H9 (cell line): ENCODE data around the gene TELO2. TPM values are rescaled to one million over a fixed set of nuclear protein-coding genes. Genes with fewer than 3 reads are reported as not detected.

ENCODE experiments used
- DNase-seq: peaks from one replicate; pipeline ENCODE4 v3.0.0-alpha.2; 2017
- H2AFZ ChIP-seq: one replicate; pipeline ENCODE4 v1.6.1; 2013; ENCODE audit warnings: mild to moderate bottlenecking, low read length, control low read depth, moderate library complexity
- H2AK5ac ChIP-seq: 2 replicates; pipeline ENCODE4 v1.6.1; 2013; ENCODE audit warnings: low read length, control low read depth, mixed read lengths; ENCODE audit not compliant: insufficient read length
- H2BK120ac ChIP-seq: one replicate; pipeline ENCODE4 v1.6.1; 2013; ENCODE audit warnings: low read depth, mild to moderate bottlenecking, low read length, control low read depth, inconsistent platforms; ENCODE audit not compliant: poor library complexity, severe bottlenecking
- H2BK12ac ChIP-seq: 2 replicates; pipeline ENCODE4 v1.6.1; 2013; ENCODE audit warnings: low read length, control low read depth, mixed read lengths, low read depth; ENCODE audit not compliant: insufficient read length
- H2BK15ac ChIP-seq: 2 replicates; pipeline ENCODE4 v1.6.1; 2013; ENCODE audit warnings: low read depth, low read length, control low read depth
- H2BK20ac ChIP-seq: one replicate; pipeline ENCODE4 v1.6.1; 2013; ENCODE audit warnings: low read depth, mild to moderate bottlenecking, low read length, control low read depth, inconsistent platforms; ENCODE audit not compliant: poor library complexity, severe bottlenecking
- H2BK5ac ChIP-seq: 2 replicates; pipeline ENCODE4 v1.6.1; 2013; ENCODE audit warnings: low read length, control low read depth, mixed read lengths; ENCODE audit not compliant: insufficient read length
- H3K14ac ChIP-seq: 2 replicates; pipeline ENCODE4 v1.6.1; 2013; ENCODE audit warnings: low read length, control low read depth; ENCODE audit not compliant: insufficient read depth
- H3K18ac ChIP-seq: 2 replicates; pipeline ENCODE4 v1.6.1; 2013; ENCODE audit warnings: low read depth, mild to moderate bottlenecking, mixed read lengths, low read length, control low read depth; ENCODE audit not compliant: insufficient read length
- H3K23ac ChIP-seq: 2 replicates; pipeline ENCODE4 v1.6.1; 2013; ENCODE audit warnings: low read length, control low read depth, mixed read lengths, low read depth; ENCODE audit not compliant: insufficient read length
- H3K23me2 ChIP-seq: 2 replicates; pipeline ENCODE4 v1.6.1; 2013; ENCODE audit warnings: low read depth, mild to moderate bottlenecking, mixed read lengths, low read length, control low read depth; ENCODE audit not compliant: insufficient read length, poor library complexity, severe bottlenecking
- H3K27ac ChIP-seq: 2 replicates; pipeline ENCODE4 v1.5.1; 2013; ENCODE audit warnings: low read length, control low read depth, mixed read lengths, low read depth; ENCODE audit not compliant: insufficient read length
- H3K27me3 ChIP-seq: 2 replicates; pipeline ENCODE4 v1.6.1; 2013; ENCODE audit warnings: low read length, control low read depth, inconsistent platforms; ENCODE audit not compliant: insufficient read depth
- H3K4ac ChIP-seq: 2 replicates; pipeline ENCODE4 v1.6.1; 2013; ENCODE audit warnings: low read depth, mild to moderate bottlenecking, control low read depth, inconsistent platforms, low read length, moderate library complexity
- H3K4me1 ChIP-seq: 2 replicates; pipeline ENCODE4 v1.6.1; 2013; ENCODE audit warnings: low read length, control low read depth, inconsistent platforms; ENCODE audit not compliant: insufficient read depth
- H3K4me2 ChIP-seq: 2 replicates; pipeline ENCODE4 v1.6.1; 2013; ENCODE audit warnings: low read length, control low read depth, mixed read lengths; ENCODE audit not compliant: insufficient read length, insufficient read depth
- H3K56ac ChIP-seq: 2 replicates; pipeline ENCODE4 v1.6.1; 2013; ENCODE audit warnings: low read depth, mild to moderate bottlenecking, mixed read lengths, low read length, control low read depth; ENCODE audit not compliant: insufficient read length
- H3K79me1 ChIP-seq: 2 replicates; pipeline ENCODE4 v1.6.1; 2013; ENCODE audit warnings: low read depth, mild to moderate bottlenecking, moderate library complexity, low read length, control low read depth, inconsistent platforms; ENCODE audit not compliant: insufficient read depth, poor library complexity, severe bottlenecking
- H3K79me2 ChIP-seq: 2 replicates; pipeline ENCODE4 v1.6.1; 2013; ENCODE audit warnings: low read length, control low read depth, inconsistent platforms; ENCODE audit not compliant: insufficient read depth
- H3K9ac ChIP-seq: 2 replicates; pipeline ENCODE4 v1.6.1; 2013; ENCODE audit warnings: low read length, control low read depth, mixed read lengths; ENCODE audit not compliant: insufficient read length; ENCODE audit errors: extremely low read depth
- H3K9me3 ChIP-seq: one replicate; pipeline ENCODE4 v1.6.1; 2013; ENCODE audit warnings: low read depth, low read length, inconsistent platforms; ENCODE audit not compliant: control insufficient read depth
- H3T11ph ChIP-seq: one replicate; pipeline ENCODE4 v1.6.1; 2013; ENCODE audit warnings: mild to moderate bottlenecking, low read length, control low read depth, inconsistent platforms
- H4K20me1 ChIP-seq: one replicate; pipeline ENCODE4 v1.6.1; 2013; ENCODE audit not compliant: control insufficient read depth, insufficient read length, insufficient read depth
- H4K5ac ChIP-seq: 2 replicates; pipeline ENCODE4 v1.6.1; 2013; ENCODE audit warnings: low read depth, mild to moderate bottlenecking, mixed read lengths, low read length, control low read depth; ENCODE audit not compliant: insufficient read length
- H4K8ac ChIP-seq: replicated peaks from 2 replicates; pipeline ENCODE4 v1.6.1; 2013; ENCODE audit warnings: low read length, control low read depth, mixed read lengths, low read depth; ENCODE audit not compliant: insufficient read length
- H4K91ac ChIP-seq: 2 replicates; pipeline ENCODE4 v1.6.1; 2013; ENCODE audit warnings: low read depth, mild to moderate bottlenecking, moderate library complexity, mixed read lengths, low read length, control low read depth; ENCODE audit not compliant: insufficient read length
- H3K27ac Mint-ChIP-seq, 3 experiments: 2 replicates in 2 of 3; 3 replicates in 1 of 3; pipeline ENCODE4 v1.8.0; 2020 to 2021; ENCODE audit warnings: mixed read lengths in 3 of 3, mild to moderate bottlenecking in 1 of 3, moderate library complexity in 1 of 3
- H3K27me3 Mint-ChIP-seq: 2 replicates; pipeline ENCODE4 v1.8.0; 2021; ENCODE audit warnings: low read depth, mild to moderate bottlenecking, moderate library complexity, mixed read lengths
- H3K36me3 Mint-ChIP-seq, 3 experiments: 2 replicates in 2 of 3; 3 replicates in 1 of 3; pipeline ENCODE4 v1.8.0; 2020 to 2021; ENCODE audit warnings: low read depth in 3 of 3, mixed read lengths in 3 of 3; ENCODE audit not compliant: insufficient read depth in 1 of 3
- H3K4me1 Mint-ChIP-seq, 2 experiments: 2 replicates each; pipeline ENCODE4 v1.8.0; 2020; ENCODE audit warnings: mixed read lengths in 2 of 2
- H3K4me3 Mint-ChIP-seq, 2 experiments: 2 replicates in 1 of 2; 3 replicates in 1 of 2; pipeline ENCODE4 v1.8.0; 2020 to 2021; ENCODE audit warnings: mild to moderate bottlenecking in 2 of 2, mixed read lengths in 2 of 2, moderate library complexity in 1 of 2
- H3K9me3 Mint-ChIP-seq, 2 experiments: 2 replicates in 1 of 2; 3 replicates in 1 of 2; pipeline ENCODE4 v1.8.0; 2020; ENCODE audit warnings: mild to moderate bottlenecking in 2 of 2, mixed read lengths in 2 of 2, moderate library complexity in 1 of 2
- CTCF ChIP-seq: fragments of 200-600 bp; sonication (generic); conservative IDR thresholded peaks from 3 replicates; pipeline ENCODE4 v1.8.0; 2021; ENCODE audit warnings: antibody characterized with exemption, mild to moderate bottlenecking
- WGBS: extraction: QIAGEN DNeasy Blood & Tissue Kit; methylation state at CpG from one replicate; pipeline ENCODE4 v1.1.7; 2013; ENCODE audit warnings: missing lambda C conversion rate, low lambda C conversion rate, mixed read lengths; ENCODE audit not compliant: insufficient read length; ENCODE audit errors: extremely low coverage; 5-methylcytosine and 5-hydroxymethylcytosine counted together
- total RNA-seq: library from RNA; stranded (reverse); gene quantifications from 2 replicates; pipeline ENCODE4 v1.2.1, GENCODE V29; 2021

TELO2 gene
- total RNA-seq, 1 experiment from 2014 or later: 98.9 TPM

DNA sequence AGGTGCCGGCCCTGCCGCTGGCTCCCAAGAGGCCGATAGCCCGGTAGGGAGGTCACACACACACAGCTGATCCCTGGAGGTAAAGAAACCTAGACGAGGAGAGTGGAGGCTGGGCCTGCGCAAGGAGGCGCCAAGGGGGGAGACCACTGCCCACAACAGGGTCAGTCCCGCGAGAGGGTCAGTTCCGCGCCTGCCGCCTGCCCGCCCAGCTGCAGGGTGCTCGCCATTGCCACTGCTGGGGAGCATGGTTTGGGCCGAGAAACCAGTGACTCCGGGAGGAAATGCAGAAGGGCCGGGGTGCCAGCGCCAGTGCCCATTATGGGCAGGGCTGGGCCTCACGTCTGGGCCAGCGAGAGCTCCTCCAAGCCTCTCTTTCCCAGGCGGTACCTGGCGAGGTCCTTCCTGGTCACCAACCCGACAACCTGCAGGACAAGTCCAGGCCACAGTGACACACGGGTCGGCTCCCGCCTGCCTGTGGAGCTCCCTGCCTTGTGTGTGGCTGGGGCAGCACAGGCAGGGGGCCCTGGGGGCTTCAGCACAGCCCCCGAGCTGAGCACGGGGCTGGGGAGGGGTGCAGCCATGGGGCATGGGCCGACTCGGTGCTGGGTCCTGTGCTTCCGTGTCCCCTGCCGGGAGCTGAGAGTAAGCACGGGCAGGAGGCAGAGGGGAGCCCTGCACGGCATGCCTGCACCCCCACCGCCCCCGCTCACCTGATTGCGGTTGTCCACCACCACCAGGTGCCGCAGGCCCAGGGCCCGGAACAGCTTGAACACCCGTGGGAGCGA lies 46.7 kb upstream of the TELO2 start:
- Histone ChIP-seq H2BK20ac (no peak overlapping the region), H3K4me1 (no peaks in the 10 kb centered on the region), H4K20me1 (peaks cover 2% of the 10 kb centered on the region), H3K23me2 (no peaks in the 10 kb centered on the region), H2BK15ac (no peak overlapping the region), H3K79me2 (no peaks in the 10 kb centered on the region), H3K4ac (no peak overlapping the region), H3K23ac (no peak overlapping the region), H2AFZ (no peak overlapping the region), H3K56ac (no peak overlapping the region), H4K8ac (no peak overlapping the region), H3K9me3 (no peaks in the 10 kb centered on the region), H3K4me2 (no peak overlapping the region), H3K14ac (no peak overlapping the region), H4K91ac (no peak overlapping the region), H2AK5ac (no peak overlapping the region), H3K9ac (no peak overlapping the region), H4K5ac (no peak overlapping the region), H3K18ac (no peak overlapping the region), H3K27me3 (no peaks in the 10 kb centered on the region), H3K79me1 (no peaks in the 10 kb centered on the region), H2BK120ac (no peak overlapping the region), H2BK5ac (no peak overlapping the region), H3K27ac (no peak overlapping the region), H2BK12ac (no peak overlapping the region), H3T11ph (no peak overlapping the region)
- H3K4me1 Mint-ChIP-seq: no peaks in the 10 kb centered on the region
- no peak for DNase-seq
- no peaks in the 10 kb centered on the region for H3K9me3 Mint-ChIP-seq
- no peak overlapping the region for H3K27ac Mint-ChIP-seq
- peaks cover 1% of the 10 kb centered on the region; the same call in 1 of the 2 replicates for H3K27me3 Mint-ChIP-seq
- peaks cover 0 to 18% (median 17%) of the 10 kb centered on the region in 3 experiments; a peak in 5 of 7 replicates for H3K36me3 Mint-ChIP-seq
- no CpG with 5 or more reads among the region's 41 CpGs for WGBS
- H3K4me3 Mint-ChIP-seq: no peak overlapping the region
- TF ChIP-seq CTCF: no peak
